Epidermal melanocyte (primary cell): ENCODE measurements around the gene SEPTIN1.
"Not testable (repeated sequence)": the region's sequence is repeated elsewhere in the genome, so short reads cannot be mapped to it uniquely, and the experiment has no call there.

Experiments used
- DNase-seq: peaks from one replicate; pipeline ENCODE4 v3.0.0; 2011; ENCODE audit warnings: low spot score; ENCODE audit not compliant: insufficient read length

SEPTIN1 gene

DNA sequence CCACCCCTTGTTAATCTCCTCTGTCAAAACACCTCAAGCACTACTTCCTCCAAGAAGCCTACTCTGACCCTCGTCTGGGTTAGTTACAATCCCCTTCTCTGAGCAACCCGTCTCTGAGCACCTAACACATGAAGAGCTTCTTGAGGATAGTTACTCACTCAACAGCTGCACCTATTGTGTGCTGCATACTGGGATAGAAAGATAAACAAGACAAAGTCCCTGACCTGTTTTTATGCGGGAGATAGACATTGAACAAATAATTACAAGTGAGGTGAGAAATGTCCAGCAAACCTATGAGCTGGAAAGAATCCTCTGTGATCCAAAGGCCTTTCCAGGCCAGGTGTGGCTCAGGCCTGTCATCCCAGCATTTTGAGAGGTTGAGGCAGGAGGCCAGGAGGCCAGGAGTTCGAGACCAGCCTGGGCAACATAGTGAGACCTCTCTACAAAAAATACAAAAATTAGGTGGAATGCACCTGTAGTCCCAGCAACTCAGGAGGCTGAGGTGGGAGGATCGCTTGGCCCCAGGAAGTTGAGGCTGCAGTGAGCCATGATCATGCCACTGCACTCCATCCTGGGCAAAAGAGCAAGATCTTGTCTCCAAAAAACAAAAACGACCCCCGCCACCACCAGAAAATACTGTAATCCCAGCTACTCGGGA is 19.5 kb upstream of the SEPTIN1 start:
- no peak for DNase-seq

- DNase-seq, result no peak
Observed at GRCh38 chr16:30399435-30400186, 17.2 kb upstream of the SEPTIN1 start.

DNA sequence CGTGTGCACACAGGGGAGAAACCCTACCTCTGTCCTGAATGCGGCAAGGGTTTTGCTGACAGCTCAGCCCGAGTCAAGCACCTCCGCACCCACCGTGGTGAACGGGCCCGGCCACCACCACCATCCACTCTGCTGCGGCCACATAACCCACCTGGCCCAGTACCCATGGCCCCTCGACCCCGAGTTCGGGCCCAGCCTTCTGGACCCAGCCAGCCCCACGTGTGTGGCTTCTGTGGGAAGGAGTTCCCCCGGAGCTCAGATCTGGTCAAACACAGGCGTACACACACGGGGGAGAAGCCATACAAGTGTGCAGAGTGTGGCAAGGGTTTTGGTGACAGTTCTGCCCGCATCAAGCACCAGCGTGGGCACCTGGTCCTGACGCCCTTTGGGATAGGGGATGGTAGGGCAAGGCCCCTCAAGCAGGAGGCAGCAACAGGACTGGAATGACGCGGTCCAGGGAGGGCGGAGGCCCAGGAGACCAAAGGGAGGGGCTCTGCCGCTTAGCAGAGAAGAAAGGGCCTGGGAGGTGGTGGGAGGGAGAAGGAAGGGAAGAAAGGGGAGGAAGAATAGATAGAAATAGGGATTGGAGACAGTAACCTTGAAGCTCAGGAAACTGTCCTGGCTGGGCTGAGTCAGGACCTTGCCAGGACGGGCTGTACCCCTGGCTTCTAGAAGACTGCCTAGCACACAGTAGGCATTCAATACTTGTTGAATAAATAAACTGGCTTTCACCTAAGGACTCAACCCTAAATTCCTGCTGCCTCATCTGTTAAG is 16.5 kb upstream of the SEPTIN1 start:
- DNase-seq, result no peak

- DNase-seq, result no peak
Observed at GRCh38 chr16:30397776-30398660, 15.7 kb upstream of the SEPTIN1 start.

GRCh38 chr16:30397056-30397455 is 14.7 kb upstream of the SEPTIN1 start:
- DNase-seq, result no peak

- DNase-seq, result not testable (repeated sequence)
Observed at GRCh38 chr16:30396627-30397026, 14.3 kb upstream of the SEPTIN1 start.

- DNase-seq, result no peak
Observed at GRCh38 chr16:30395992-30396585, 13.7 kb upstream of the SEPTIN1 start.

- peak; percentile 82 for DNase-seq
Observed at GRCh38 chr16:30395155-30395991, 13.0 kb upstream of the SEPTIN1 start, which contains the start of gene ZNF48. Gene ZNF48, plus strand, starts transcription at chr16:30395420. Its CDS starts 375 bp downstream, at chr16:30395795.

GRCh38 chr16:30394592-30395154 is 12.3 kb upstream of the SEPTIN1 start:
- DNase-seq, result peak; percentile 24

DNA sequence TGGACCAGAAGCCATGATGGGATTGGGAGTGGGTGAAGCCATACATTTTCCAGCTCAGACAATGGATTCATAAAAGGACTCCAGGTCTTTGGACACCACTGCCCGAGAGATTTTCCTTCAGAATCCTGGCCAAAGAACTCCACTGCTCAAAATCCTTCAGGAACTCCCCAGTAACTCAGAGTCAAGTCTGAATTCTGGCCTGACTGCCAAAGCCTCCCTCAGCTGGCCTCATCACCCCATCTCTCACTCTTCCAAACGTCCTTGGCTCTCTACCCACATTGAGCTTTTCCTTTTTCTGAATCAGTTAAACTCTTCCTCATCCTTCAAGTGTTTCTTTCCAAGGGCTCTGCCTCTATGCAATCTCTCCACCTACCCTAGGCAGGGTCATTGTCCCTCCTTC is 1.2 kb upstream of the SEPTIN1 start:
- no peak for DNase-seq

DNA sequence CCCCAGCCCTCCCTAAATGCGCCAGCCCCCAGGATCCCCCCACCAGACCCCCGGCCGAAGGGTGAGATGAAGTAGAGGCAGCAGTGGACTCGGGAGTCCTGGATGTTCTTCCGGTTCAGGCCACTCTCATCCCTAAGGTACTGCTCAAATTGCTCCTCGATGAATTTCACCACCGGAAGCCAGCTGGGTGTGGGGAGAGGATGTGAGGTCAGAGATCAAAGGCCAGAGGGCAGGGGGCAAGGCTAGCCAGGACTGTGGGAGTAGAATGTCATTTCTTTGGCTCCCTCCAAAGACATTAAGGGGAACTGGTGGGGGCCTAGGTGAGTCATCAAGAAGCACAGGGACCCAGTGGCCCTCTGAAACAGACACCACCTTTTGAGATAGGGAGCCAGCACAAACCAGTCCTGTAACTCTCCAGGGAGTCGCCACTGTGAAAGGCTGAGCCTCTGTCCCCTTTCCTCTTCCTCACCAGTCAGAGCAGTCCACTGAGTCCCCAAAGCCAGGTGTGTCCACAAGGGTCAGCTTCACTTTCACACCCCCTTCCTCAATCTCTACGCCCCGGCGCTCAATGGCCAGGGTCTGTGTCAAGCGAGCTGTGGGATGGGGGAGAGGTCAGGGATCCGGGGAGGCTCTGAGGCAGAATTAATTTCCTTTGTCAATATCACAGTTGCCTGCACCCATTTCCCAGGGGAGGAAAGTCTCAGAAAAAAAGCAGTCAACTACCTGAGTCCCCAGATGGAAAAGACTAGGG is 895 bp downstream of the SEPTIN1 start:
- DNase-seq, result no peak

- no peak for DNase-seq
Observed at GRCh38 chr16:30380803-30381208, 1.6 kb downstream of the SEPTIN1 start.

GRCh38 chr16:30380072-30380802 is 2.1 kb downstream of the SEPTIN1 start:
- DNase-seq, result no peak

- no peak for DNase-seq
Observed at GRCh38 chr16:30379158-30379783, 3.1 kb downstream of the SEPTIN1 start.

GRCh38 chr16:30378236-30379157 is 3.9 kb downstream of the SEPTIN1 start:
- DNase-seq, result peak; percentile 90

DNA sequence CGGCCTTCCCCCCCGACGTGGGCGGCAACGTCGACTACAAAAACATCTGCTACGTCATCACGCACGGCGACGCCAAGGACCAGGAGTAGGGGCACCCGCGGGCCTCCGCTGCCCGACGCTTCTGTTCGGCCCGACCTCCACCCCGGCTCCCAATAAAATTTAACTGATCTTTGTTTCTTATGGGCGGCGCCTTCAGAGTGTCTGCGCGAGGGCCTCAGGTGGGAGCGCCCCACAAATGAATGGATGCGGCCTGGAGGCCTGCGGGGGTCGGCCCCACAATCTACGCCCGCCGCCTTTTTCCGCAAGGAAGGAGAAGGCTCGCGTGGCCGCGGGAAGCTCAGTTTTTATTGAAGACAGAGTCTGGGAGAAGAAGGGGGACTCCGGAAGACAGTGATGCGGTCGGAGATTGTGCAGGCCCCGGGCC is 4.5 kb downstream of the SEPTIN1 start:
- peak; percentile 79 for DNase-seq
